GM19193 (cell line): ENCODE measurements around the gene TRAPPC5.
A peak's percentile ranks its signal among the peaks of the same experiment; 100 is the strongest.

ENCODE experiments used
- POLR2A ChIP-seq: IDR thresholded peaks from 4 replicates; pipeline ENCODE4 v1.6.1; 2011; ENCODE audit not compliant: insufficient read depth, insufficient read length; ENCODE audit errors: extremely low read depth

Gene TRAPPC5

DNA sequence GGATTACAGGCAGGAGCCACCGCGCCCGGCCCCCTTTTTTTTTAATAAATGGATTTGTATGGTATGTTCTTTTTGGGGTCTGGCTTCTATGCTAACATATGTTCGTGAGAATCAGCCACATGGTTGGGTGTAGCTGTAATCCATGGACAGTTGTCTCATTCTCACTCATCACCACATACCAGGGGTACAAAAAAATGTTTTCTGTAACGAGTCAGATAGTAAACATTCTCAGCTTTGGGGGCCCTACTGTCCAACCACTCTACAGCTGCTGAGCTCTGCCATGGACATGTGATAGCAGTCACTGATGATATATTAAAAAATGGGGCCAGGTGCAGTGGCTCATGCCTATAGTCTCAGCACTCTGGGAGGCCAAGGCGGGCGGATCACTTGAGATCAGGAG is 16.9 kb upstream of the TRAPPC5 start:
- TF ChIP-seq POLR2A, result no peak

- no peak for TF ChIP-seq POLR2A
Measured at GRCh38 chr19:7665076-7665475, 15.6 kb upstream of the TRAPPC5 start.

GRCh38 chr19:7668842-7669241 is 11.8 kb upstream of the TRAPPC5 start, which contains the start of gene RETN:
RETN (plus strand) TSS chr19:7669049; CDS start chr19:7669327, 278 bp downstream.
- no peak for TF ChIP-seq POLR2A

GRCh38 chr19:7669641-7670040 is 11.0 kb upstream of the TRAPPC5 start:
- TF ChIP-seq POLR2A, result no peak

- no peak for TF ChIP-seq POLR2A
Measured at GRCh38 chr19:7670150-7670783, 10.4 kb upstream of the TRAPPC5 start.

DNA sequence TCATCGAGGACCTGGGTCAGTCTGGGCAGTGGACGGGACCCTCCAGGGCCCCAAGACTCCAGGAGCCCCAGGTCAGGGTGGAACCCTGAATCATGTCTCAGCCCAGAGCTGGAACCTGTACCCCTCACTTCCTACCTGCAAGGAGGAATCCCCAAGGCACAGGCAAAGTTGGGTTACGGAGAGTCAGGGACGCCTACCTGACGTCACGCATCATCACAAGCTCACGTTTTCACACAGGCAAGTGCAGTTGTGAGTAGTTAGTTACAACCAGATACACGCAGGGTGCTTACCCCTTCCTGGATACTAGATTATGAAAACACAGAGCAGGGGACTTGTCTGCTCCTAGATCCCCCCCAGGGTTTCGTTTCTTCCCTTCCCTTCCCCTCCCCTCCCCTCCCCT is 9.8 kb upstream of the TRAPPC5 start:
- TF ChIP-seq POLR2A, result no peak

DNA sequence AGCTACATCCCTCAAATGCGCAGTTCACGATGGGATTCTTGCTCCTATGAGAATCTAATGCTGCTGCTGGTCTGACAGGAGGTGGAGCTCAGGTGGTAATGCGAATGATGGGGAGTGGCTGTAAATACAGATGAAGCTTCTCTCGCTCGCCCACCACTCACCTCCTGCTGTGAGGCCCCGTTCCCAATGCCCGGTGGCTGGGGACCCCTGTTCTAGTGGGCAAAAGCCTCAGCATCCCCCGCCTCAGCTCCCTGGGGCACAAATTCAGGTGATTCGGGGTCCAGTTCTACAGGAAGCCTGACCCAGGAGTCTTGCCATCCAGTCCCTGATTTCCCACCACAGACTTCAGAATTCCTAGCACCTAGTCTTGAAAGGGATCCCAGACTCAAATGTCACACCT is 8.1 kb upstream of the TRAPPC5 start:
- TF ChIP-seq POLR2A, result no peak

DNA sequence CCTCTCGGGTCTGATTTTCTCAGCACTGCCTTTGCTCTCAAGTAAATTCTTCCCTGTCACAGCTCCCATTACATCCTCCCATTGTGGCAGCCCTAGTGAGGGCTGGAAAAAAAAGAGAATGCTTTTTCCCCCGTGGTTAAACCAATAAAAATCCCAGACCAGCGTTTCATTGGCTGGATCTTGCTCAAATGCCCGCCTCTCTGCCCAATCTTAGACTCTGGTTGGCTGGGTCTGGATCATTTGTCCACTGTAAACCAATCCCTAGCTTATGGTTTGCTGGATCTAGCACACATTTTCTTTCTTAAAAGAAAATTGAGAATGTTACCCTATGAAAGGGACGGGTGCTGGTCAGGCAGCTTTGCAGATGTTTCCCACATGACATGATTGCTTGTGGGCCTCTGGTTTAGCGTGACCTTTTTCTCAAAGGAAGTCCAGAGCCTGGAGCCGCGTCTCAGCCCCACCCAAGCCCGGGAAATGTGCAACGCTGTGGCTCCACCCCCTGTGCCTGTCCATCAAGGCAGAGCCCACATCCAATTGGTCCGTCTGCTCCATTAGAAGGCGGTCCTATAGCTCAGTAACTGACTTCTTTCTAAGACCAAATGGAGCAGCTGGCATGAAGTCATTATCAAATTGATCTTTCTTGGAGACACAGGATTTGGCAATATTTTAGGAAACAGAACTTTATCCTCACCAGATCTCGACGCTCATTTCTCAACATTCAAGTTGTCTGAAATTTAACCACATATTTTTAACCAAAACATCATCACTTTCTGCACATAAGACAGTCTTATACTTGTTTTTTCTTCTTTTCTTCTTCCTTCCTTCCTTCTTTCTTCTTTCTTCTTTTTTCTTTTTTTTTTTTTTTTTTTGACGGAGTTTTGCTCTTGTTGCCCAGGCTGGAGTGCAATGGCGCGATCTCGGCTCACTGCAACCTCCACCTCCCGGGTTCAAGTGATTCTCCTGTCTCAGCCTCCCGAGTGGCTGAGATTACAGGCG is 6.3 kb upstream of the TRAPPC5 start:
- TF ChIP-seq POLR2A, result no peak

DNA sequence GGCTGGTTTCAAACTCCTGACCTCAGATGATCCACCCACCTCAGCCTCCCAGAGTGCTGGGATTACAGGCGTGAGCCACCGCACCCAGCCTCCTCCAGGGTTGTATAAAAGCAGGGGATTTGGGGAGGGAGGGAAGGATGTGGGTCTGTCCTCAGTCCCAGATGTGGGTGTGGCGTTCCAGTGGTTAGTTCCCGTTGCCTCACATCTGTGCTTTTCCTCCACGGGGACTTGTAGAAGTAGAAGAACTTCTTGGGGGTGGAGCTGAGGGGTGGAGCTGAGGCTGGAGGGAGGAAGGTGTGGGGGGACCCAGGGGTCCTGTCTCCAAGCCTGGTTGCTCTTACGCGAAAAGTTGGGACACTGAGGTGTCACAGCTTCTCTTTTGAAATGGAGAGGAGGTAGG is 4.3 kb upstream of the TRAPPC5 start:
- no peak for TF ChIP-seq POLR2A

GRCh38 chr19:7676854-7677253 is 3.8 kb upstream of the TRAPPC5 start, which contains the start of gene MCEMP1:
MCEMP1 (plus strand) TSS chr19:7677090; CDS start chr19:7677121, 31 bp downstream.
- no peak for TF ChIP-seq POLR2A

GRCh38 chr19:7677669-7678311 is 2.8 kb upstream of the TRAPPC5 start:
- TF ChIP-seq POLR2A, result no peak

- TF ChIP-seq POLR2A, result peak; percentile 11
Measured at GRCh38 chr19:7678971-7679751, 1.5 kb upstream of the TRAPPC5 start.

DNA sequence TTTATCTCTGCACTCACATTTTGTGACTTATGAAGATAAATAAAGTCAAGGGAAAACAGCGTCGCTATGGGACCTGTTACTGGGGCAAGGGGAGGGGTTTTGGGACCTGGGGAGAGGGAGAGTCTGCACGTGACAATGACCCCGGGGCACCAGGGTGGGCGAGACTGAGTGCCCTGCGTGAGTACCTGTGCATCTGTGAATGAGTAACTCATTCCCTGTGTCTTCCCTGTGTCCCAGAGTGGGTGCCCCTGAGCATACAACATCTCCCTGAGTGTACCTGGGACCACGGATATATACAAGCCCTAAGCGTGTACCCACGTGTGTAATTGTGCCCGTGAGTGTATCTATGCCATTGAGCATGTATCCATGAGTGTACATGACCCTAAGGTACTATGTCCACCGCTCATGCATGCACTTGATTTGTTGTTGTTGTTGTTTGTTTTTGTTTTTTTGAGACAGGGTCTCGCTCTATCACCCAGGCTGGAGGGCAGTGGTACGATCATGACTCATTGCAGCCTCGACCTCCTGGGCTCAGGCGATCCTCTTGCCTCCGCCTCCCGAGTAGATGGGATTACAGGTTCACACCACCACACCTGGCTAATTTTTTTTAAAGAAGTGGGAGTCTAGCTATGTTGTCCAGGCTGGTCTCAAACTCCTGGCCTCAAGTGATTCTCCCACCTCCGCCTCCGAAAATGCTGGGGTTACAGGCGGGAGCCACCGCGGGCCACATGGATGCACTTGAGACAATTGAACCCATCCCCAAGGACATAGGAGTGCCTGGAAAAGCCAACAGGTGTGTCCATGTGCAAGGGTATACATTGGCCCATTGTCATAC is 645 bp upstream of the TRAPPC5 start:
- no peak for TF ChIP-seq POLR2A
